PFSK-1 (cell line): Measurements from ENCODE around the gene TGIF2.

ENCODE experiments used
- FOXP2 ChIP-seq: optimal IDR thresholded peaks from 2 replicates; pipeline ENCODE3; 2011; ENCODE audit warnings: borderline replicate concordance, control low read depth, inconsistent platforms; ENCODE audit not compliant: insufficient read depth; ENCODE audit errors: extremely low read length, extremely low read depth
- POLR2AphosphoS5 ChIP-seq: IDR thresholded peaks from 2 replicates; pipeline ENCODE4 v1.6.1; 2012; ENCODE audit warnings: low read depth, mild to moderate bottlenecking, control low read depth, low read length, moderate library complexity
- SIN3A ChIP-seq: IDR thresholded peaks from 2 replicates; pipeline ENCODE4 v1.6.1; 2012; ENCODE audit warnings: mild to moderate bottlenecking, low read length, moderate library complexity, borderline replicate concordance; ENCODE audit not compliant: insufficient read depth
- TAF1 ChIP-seq: IDR thresholded peaks from 2 replicates; pipeline ENCODE4 v1.6.1; 2012; ENCODE audit warnings: low read length, control low read depth, borderline replicate concordance; ENCODE audit not compliant: insufficient read depth
- TF ChIP-seq, protein P1 (sequence below), 2 experiments: IDR thresholded peaks; 2 replicates each; pipeline versions ENCODE4 v1.6.1 to v1.8.0; 2011 to 2012; ENCODE audit warnings: low read depth in 2 of 2, low read length in 2 of 2, control low read depth in 1 of 2, inconsistent platforms in 1 of 2, mild to moderate bottlenecking in 1 of 2, moderate library complexity in 1 of 2; ENCODE audit not compliant: insufficient read depth in 1 of 2

The TGIF2 gene

GRCh38 chr20:36584018-36584481 is 10.7 kb downstream of the TGIF2 start:
- TF ChIP-seq POLR2AphosphoS5 (no peak), FOXP2 (no peak), TAF1 (no peak), SIN3A (no peak)
- TF ChIP-seq, protein P1, sequence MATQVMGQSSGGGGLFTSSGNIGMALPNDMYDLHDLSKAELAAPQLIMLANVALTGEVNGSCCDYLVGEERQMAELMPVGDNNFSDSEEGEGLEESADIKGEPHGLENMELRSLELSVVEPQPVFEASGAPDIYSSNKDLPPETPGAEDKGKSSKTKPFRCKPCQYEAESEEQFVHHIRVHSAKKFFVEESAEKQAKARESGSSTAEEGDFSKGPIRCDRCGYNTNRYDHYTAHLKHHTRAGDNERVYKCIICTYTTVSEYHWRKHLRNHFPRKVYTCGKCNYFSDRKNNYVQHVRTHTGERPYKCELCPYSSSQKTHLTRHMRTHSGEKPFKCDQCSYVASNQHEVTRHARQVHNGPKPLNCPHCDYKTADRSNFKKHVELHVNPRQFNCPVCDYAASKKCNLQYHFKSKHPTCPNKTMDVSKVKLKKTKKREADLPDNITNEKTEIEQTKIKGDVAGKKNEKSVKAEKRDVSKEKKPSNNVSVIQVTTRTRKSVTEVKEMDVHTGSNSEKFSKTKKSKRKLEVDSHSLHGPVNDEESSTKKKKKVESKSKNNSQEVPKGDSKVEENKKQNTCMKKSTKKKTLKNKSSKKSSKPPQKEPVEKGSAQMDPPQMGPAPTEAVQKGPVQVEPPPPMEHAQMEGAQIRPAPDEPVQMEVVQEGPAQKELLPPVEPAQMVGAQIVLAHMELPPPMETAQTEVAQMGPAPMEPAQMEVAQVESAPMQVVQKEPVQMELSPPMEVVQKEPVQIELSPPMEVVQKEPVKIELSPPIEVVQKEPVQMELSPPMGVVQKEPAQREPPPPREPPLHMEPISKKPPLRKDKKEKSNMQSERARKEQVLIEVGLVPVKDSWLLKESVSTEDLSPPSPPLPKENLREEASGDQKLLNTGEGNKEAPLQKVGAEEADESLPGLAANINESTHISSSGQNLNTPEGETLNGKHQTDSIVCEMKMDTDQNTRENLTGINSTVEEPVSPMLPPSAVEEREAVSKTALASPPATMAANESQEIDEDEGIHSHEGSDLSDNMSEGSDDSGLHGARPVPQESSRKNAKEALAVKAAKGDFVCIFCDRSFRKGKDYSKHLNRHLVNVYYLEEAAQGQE (IDR thresholded peaks at IDR 0.05; ENCODE audit: insufficient read depth in 1 of 2, low read depth in 2 of 2, low read length in 2 of 2), result no peak

GRCh38 chr20:36585410-36586125 is 12.2 kb downstream of the TGIF2 start:
- TF ChIP-seq, protein P1 (IDR thresholded peaks at IDR 0.05; ENCODE audit: insufficient read depth in 1 of 2, low read depth in 2 of 2, low read length in 2 of 2), result no peak
- TF ChIP-seq FOXP2 (no peak), TAF1 (0 out of 2 replicates have a peak, but pooled peaks have one; percentile 18), POLR2AphosphoS5 (peak; percentile 22; the same call in 1 of the 2 replicates)

DNA sequence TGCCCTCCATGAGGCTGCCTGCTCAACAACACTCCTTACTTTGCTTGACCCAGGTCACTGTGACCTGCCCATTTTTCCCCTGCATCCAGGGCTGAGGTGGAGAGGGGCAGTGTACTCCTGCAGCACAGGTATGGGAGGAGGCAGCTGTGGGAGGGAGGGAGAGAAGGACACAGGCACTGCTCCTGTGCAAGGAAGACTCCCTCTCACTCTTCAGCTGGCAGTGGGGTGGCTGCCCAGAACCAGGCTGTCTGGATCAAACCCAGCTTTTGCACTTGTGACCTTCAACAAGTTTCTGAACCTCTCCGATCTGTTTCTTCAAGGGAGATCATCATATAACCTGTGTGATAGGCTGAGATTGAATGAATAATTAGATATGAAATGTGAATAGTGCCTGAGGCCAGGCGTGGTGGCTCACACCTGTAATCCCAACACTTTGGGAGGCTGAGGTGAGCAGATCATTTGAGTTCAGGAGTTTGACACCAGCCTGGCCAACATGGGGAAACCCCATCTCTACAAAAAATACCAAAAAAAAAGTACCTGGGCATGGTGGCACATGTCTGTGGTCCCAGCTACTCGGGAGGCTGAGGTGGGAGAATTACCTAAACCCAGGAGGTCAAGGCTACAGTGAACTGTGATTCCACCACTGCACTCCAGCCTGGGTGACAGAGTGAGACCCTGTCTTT is 14.1 kb downstream of the TGIF2 start:
- no peak for TF ChIP-seq POLR2AphosphoS5
- TF ChIP-seq, protein P1 (IDR thresholded peaks at IDR 0.05; ENCODE audit: insufficient read depth in 1 of 2, low read depth in 2 of 2, low read length in 2 of 2), result no peak
- TF ChIP-seq FOXP2, result no peak

GRCh38 chr20:36591281-36591680 is 17.9 kb downstream of the TGIF2 start:
- TF ChIP-seq FOXP2, result no peak
- TF ChIP-seq, protein P1 (IDR thresholded peaks at IDR 0.05; ENCODE audit: insufficient read depth in 1 of 2, low read depth in 2 of 2, low read length in 2 of 2), result no peak
- TF ChIP-seq SIN3A, result no peak
- no peak for TF ChIP-seq POLR2AphosphoS5
- TF ChIP-seq TAF1, result no peak
